Activated naive CD4-positive, alpha-beta T cell treated with anti-CD3 and anti-CD28 coated beads, Interleukin-2, amount 50 U/mL, for 24 hours (primary cell): ENCODE results near the gene SLC14A1.
A peak's percentile ranks its signal among the peaks of the same experiment; 100 is the strongest.

Experiments
- H3K27ac Mint-ChIP-seq: one replicate; pipeline ENCODE4 v1.8.0; 2021; ENCODE audit warnings: mild to moderate bottlenecking, mixed read lengths
- H3K27me3 Mint-ChIP-seq: one replicate; pipeline ENCODE4 v1.8.0; 2021; ENCODE audit warnings: mixed read lengths
- H3K36me3 Mint-ChIP-seq: one replicate; pipeline ENCODE4 v1.8.0; 2021; ENCODE audit warnings: mixed read lengths
- H3K4me1 Mint-ChIP-seq: one replicate; pipeline ENCODE4 v1.8.0; 2021; ENCODE audit warnings: mixed read lengths
- H3K4me3 Mint-ChIP-seq: one replicate; pipeline ENCODE4 v1.8.0; 2021; ENCODE audit warnings: mild to moderate bottlenecking, mixed read lengths
- H3K9me3 Mint-ChIP-seq: one replicate; pipeline ENCODE4 v1.8.0; 2021; ENCODE audit warnings: mixed read lengths

SLC14A1 gene

DNA sequence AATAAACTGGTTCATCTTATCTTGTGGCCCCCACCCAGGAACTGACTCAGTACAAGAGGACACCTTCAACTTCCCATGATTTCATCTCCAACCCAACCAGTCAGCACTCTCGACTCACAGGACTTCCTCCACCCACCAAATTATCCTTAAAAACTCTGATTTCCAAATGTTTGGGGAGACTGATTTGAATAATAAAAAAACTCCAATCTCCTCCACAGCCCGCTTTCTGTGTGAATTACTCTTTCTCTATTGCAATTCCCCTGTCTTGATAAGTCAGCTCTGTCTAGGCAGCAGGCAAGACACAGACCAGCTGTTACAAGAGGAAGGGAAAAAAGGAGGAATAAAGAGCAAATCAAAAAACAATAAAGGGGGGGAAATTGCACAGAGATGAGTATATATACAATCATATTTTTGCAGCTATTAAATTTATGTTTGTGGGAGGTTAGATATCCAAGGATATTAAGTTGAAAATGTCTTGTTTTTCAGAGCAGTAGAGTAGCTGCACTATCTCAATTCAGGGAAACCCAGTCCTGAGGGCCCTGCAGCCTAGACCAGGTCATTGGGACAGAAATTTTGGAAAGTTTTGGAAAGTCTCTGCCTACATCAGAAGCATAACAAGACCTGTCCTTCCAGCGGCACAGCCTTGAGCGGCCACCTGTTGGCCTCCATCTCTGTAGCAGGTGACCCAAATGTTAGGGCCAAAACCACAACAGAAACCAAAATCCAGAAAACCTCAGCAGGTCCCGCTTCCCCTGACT, 68.7 kb downstream of the SLC14A1 start:
- H3K36me3 Mint-ChIP-seq: no peaks in the 10 kb centered on the region
- no peak overlapping the region for H3K27ac Mint-ChIP-seq
- H3K4me1 Mint-ChIP-seq: no peaks in the 10 kb centered on the region

DNA sequence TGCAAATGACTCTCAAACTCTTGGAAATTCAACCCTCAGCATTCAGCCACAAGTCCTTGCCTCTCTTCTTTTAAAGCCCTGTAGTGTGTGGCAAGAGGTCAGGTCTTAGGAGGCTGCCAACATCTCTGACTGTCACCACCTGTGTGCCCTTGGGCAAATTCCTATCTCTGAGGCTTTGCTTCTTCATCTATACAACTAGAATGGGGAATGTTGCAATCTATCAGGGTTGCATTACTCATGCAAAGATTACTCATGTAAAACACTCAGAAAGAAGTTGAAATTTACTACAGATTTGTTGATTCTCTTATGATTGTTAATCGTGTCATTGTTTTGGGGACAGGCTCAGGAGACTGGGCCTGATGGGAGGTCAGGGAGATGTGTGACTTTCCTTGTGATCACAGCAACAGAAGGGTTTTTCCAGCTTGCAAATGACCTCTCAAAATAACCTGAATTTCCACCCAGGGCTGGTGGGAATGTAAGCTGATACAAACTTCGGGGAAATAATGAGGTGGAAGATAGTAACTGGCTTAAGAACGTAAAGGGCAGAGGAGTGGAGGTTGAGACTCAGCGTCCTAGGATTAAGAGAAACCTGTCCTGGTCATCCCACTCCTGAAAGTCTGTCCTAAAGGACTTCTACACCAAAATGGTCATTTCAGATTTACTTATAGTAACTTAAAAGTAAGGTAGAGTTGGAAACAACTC, 69.4 kb downstream of the SLC14A1 start:
- H3K27ac Mint-ChIP-seq: no peak overlapping the region
- H3K27me3 Mint-ChIP-seq: no peaks in the 10 kb centered on the region
- peaks cover 14% of the 10 kb centered on the region for H3K9me3 Mint-ChIP-seq
- no peak overlapping the region for H3K4me3 Mint-ChIP-seq
- H3K36me3 Mint-ChIP-seq: no peaks in the 10 kb centered on the region
- no peaks in the 10 kb centered on the region for H3K4me1 Mint-ChIP-seq

More for the DNA sequence above, 68.7 kb downstream of the SLC14A1 start:
- Mint-ChIP-seq H3K9me3 (peaks cover 14% of the 10 kb centered on the region), H3K4me3 (no peak overlapping the region), H3K27me3 (no peaks in the 10 kb centered on the region)

DNA sequence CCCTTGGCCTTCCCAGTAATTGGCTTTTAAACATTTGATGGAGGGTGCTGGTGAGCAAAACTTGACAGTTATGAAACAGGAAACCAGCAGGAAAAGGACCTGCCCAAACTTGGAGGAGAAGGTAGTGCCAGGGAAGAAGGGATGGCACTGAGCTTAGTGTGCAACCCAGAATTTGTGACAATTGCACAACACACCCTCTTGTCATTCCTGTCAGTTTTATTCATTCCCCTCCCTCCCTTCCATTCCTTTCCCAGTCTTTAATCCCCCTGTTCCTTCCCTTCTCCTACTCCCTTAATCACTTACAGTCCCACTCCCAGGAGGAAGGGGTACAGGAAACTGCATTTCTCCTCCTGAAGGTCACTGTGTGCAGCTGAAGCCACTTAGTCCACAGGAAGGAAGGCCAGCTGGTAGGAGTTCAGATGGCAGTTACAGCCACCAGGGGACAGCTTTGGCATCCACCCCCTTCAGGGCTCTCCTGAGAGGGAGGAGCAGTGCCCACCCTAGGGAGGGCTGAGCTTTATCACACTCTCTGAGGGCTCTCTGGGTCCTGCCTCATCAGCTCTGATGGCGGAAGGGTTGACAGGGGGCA, 77.5 kb downstream of the SLC14A1 start:
- H3K4me1 Mint-ChIP-seq: no peaks in the 10 kb centered on the region
- no peaks in the 10 kb centered on the region for H3K9me3 Mint-ChIP-seq
- peaks cover 12% of the 10 kb centered on the region for H3K27me3 Mint-ChIP-seq
- H3K4me3 Mint-ChIP-seq: no peak overlapping the region
- H3K27ac Mint-ChIP-seq: peak overlapping the region; percentile 65
- H3K36me3 Mint-ChIP-seq: peaks cover 7% of the 10 kb centered on the region
